ENCODE results near the gene RCAN3.

Gene RCAN3

GRCh38 chr1:24553931-24554330 lies 51.3 kb downstream of the RCAN3 start:
- DNase-seq, result no peak

- no peak for DNase-seq
Measured at GRCh38 chr1:24554714-24555113, 52.1 kb downstream of the RCAN3 start.

GRCh38 chr1:24555591-24556413 lies 53.2 kb downstream of the RCAN3 start, which contains the start of gene NCMAP:
TSS of gene NCMAP (plus strand) at chr1:24556087. CDS start at chr1:24595431, 39,344 bp downstream.
- DNase-seq, result no peak

- no peak for DNase-seq
Measured at GRCh38 chr1:24556414-24556795, 53.8 kb downstream of the RCAN3 start.

- no peak for DNase-seq
Measured at GRCh38 chr1:24557220-24557619, 54.6 kb downstream of the RCAN3 start.

- no peak for DNase-seq
Measured at GRCh38 chr1:24557711-24558131, 55.1 kb downstream of the RCAN3 start.

GRCh38 chr1:24558455-24558854 lies 55.8 kb downstream of the RCAN3 start:
- no peak for DNase-seq

- DNase-seq, result peak; percentile 25
Measured at GRCh38 chr1:24558902-24559791, 56.5 kb downstream of the RCAN3 start.

- DNase-seq, result no peak
Measured at GRCh38 chr1:24560361-24560760, 57.7 kb downstream of the RCAN3 start.

- DNase-seq, result peak; percentile 90
Measured at GRCh38 chr1:24562625-24563024, 60.0 kb downstream of the RCAN3 start.

GRCh38 chr1:24564695-24565094 lies 62.1 kb downstream of the RCAN3 start:
- no peak for DNase-seq

- no peak for DNase-seq
Measured at GRCh38 chr1:24566236-24566867, 63.7 kb downstream of the RCAN3 start.

- no peak for DNase-seq
Measured at GRCh38 chr1:24567792-24568388, 65.3 kb downstream of the RCAN3 start.

GRCh38 chr1:24568475-24568874 lies 65.8 kb downstream of the RCAN3 start:
- DNase-seq, result no peak

GRCh38 chr1:24570265-24571125 lies 67.9 kb downstream of the RCAN3 start:
- no peak for DNase-seq

GRCh38 chr1:24572301-24572700 lies 69.7 kb downstream of the RCAN3 start:
- no peak for DNase-seq

GRCh38 chr1:24575905-24576587 lies 73.4 kb downstream of the RCAN3 start:
- DNase-seq, result no peak

- DNase-seq, result no peak
Measured at GRCh38 chr1:24578846-24579245, 76.2 kb downstream of the RCAN3 start.

GRCh38 chr1:24580756-24581155 lies 78.1 kb downstream of the RCAN3 start:
- DNase-seq, result no peak

- DNase-seq, result no peak
Measured at GRCh38 chr1:24584171-24584647, 81.6 kb downstream of the RCAN3 start.

GRCh38 chr1:24586119-24586518 lies 83.5 kb downstream of the RCAN3 start:
- DNase-seq, result no peak
